GM21390 (cell line): ENCODE data around the gene RSKR.
A peak's percentile ranks its signal among the peaks of the same experiment; 100 is the strongest.
"Not testable (repeated sequence)": the region's sequence is repeated elsewhere in the genome, so short reads cannot be mapped to it uniquely, and the experiment has no call there.

Experiments used
- ATAC-seq: cut with Tn5 transposase; IDR thresholded peaks from one replicate; pipeline ENCODE4 v1.9.1; 2021; ENCODE audit not compliant: unreplicated experiment

Gene RSKR

GRCh38 chr17:28579526-28579925, 34.5 kb downstream of the RSKR start:
- no peak for ATAC-seq

GRCh38 chr17:28578246-28579195, 35.5 kb downstream of the RSKR start:
- no peak for ATAC-seq

GRCh38 chr17:28577466-28577824, 36.5 kb downstream of the RSKR start:
- no peak for ATAC-seq

GRCh38 chr17:28576758-28577465, 37.1 kb downstream of the RSKR start, which contains the start of gene ALDOC:
ALDOC (minus strand) TSS chr17:28576895; CDS start chr17:28575532, 1,363 bp downstream.
- peak; percentile 82 for ATAC-seq

- not testable (repeated sequence) for ATAC-seq
Observed at GRCh38 chr17:28576016-28576415, 38.0 kb downstream of the RSKR start.

GRCh38 chr17:28575126-28575795, 38.7 kb downstream of the RSKR start:
- no peak for ATAC-seq

GRCh38 chr17:28574526-28574925, 39.5 kb downstream of the RSKR start:
- no peak for ATAC-seq

GRCh38 chr17:28573966-28574480, 40.0 kb downstream of the RSKR start:
- no peak for ATAC-seq

GRCh38 chr17:28573521-28573920, 40.5 kb downstream of the RSKR start:
- no peak for ATAC-seq

- ATAC-seq: no peak
Observed at GRCh38 chr17:28573040-28573380, 41.0 kb downstream of the RSKR start.

- ATAC-seq: no peak
Observed at GRCh38 chr17:28572259-28573039, 41.5 kb downstream of the RSKR start.

- peak; percentile 72 for ATAC-seq
Observed at GRCh38 chr17:28571361-28572122, 42.4 kb downstream of the RSKR start, which contains the start of gene PIGS. PIGS (minus strand) TSS chr17:28571524; CDS start chr17:28571496, 28 bp downstream.

- peak; percentile 26 for ATAC-seq
Observed at GRCh38 chr17:28570716-28571360, 43.1 kb downstream of the RSKR start.

GRCh38 chr17:28569446-28569845, 44.5 kb downstream of the RSKR start:
- ATAC-seq: no peak

- ATAC-seq: peak; percentile 35
Observed at GRCh38 chr17:28567604-28568003, 46.4 kb downstream of the RSKR start.

GRCh38 chr17:28563475-28563874, 50.5 kb downstream of the RSKR start:
- no peak for ATAC-seq
